Osteoblast (primary cell): ENCODE results near the gene GAREM1. TPM values are rescaled to one million over a fixed set of nuclear protein-coding genes. Genes with fewer than 3 reads are reported as not detected.

Experiments
- DNase-seq: peaks from one replicate; pipeline ENCODE4 v3.0.0; 2011; ENCODE audit warnings: low spot score, mixed read lengths; ENCODE audit not compliant: insufficient read length; ENCODE audit errors: missing footprints
- H2AFZ ChIP-seq: 2 replicates; pipeline ENCODE4 v1.6.0; 2011; ENCODE audit warnings: mild to moderate bottlenecking, low read length
- H3K27ac ChIP-seq: 2 replicates; pipeline ENCODE4 v1.5.1; 2011; ENCODE audit warnings: mild to moderate bottlenecking, low read depth, low read length, moderate library complexity
- H3K27me3 ChIP-seq: 2 replicates; pipeline ENCODE4 v1.6.0; 2012; ENCODE audit warnings: mild to moderate bottlenecking, control low read depth, inconsistent platforms, low read length, moderate library complexity; ENCODE audit not compliant: insufficient read depth
- H3K36me3 ChIP-seq: 2 replicates; pipeline ENCODE4 v1.5.1; 2011; ENCODE audit warnings: mild to moderate bottlenecking, low read length, control low read depth, moderate library complexity; ENCODE audit not compliant: insufficient read depth
- H3K4me1 ChIP-seq: 2 replicates; pipeline ENCODE4 v1.5.1; 2011; ENCODE audit warnings: mild to moderate bottlenecking, low read length, control low read depth, moderate library complexity; ENCODE audit not compliant: insufficient read depth
- H3K4me2 ChIP-seq: 2 replicates; pipeline ENCODE4 v1.6.0; 2011; ENCODE audit warnings: mild to moderate bottlenecking, low read length; ENCODE audit not compliant: insufficient read depth
- H3K4me3 ChIP-seq: fragments of 200-600 bp; sonication (generic); 3 replicates; pipeline ENCODE4 v1.5.1; 2012; ENCODE audit warnings: mild to moderate bottlenecking, low read length, inconsistent platforms; ENCODE audit not compliant: insufficient read depth
- H3K79me2 ChIP-seq: 2 replicates; pipeline ENCODE4 v1.6.0; 2012; ENCODE audit warnings: mild to moderate bottlenecking, low read length, control low read depth, inconsistent platforms; ENCODE audit not compliant: insufficient read depth
- H3K9me3 ChIP-seq: 2 replicates; pipeline ENCODE4 v1.5.1; 2011; ENCODE audit warnings: low read depth, low read length, control low read depth
- H4K20me1 ChIP-seq: 2 replicates; pipeline ENCODE4 v1.6.0; 2012; ENCODE audit warnings: mild to moderate bottlenecking, low read length, control low read depth; ENCODE audit not compliant: insufficient read depth
- total RNA-seq: library from RNA; depleted of rRNA; stranded (reverse); fragments of >200 nt; gene quantifications from 2 replicates; pipeline ENCODE4 v1.2.3, GENCODE V29; 2012
- TF ChIP-seq, protein P1 (sequence below): IDR thresholded peaks from 2 replicates; pipeline ENCODE4 v1.5.1; 2011; ENCODE audit warnings: mild to moderate bottlenecking, low read depth, low read length, moderate library complexity; ENCODE audit errors: extremely low read depth

Gene GAREM1
- total RNA-seq, 1 donor, result 3.6 TPM

DNA sequence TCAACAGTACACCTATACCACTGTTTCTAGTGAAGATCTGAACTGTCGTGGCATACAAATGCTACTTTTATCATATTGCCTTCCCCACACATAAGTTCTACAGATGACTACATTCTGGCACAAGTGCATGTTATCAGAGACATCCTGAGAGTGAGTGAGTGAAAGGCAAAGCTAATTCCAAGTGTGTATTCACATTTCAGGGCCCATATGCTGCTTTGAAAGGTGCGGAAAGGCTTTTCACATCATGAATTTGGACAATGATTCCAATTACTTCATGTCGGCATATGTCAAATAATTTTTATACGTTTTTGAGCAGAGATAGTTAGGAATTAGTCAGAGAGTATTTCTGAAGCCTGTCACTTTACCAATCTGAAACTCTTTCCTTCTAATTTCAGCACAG is 101.7 kb downstream of the GAREM1 start:
- Histone ChIP-seq H2AFZ (no peak overlapping the region), H4K20me1 (no peaks in the 10 kb centered on the region), H3K27me3 (no peaks in the 10 kb centered on the region), H3K79me2 (no peaks in the 10 kb centered on the region), H3K4me2 (no peak overlapping the region), H3K27ac (no peak overlapping the region), H3K4me3 (no peak overlapping the region), H3K36me3 (no peaks in the 10 kb centered on the region), H3K4me1 (no peaks in the 10 kb centered on the region), H3K9me3 (no peaks in the 10 kb centered on the region)
- no peak for DNase-seq
- TF ChIP-seq, protein P1, sequence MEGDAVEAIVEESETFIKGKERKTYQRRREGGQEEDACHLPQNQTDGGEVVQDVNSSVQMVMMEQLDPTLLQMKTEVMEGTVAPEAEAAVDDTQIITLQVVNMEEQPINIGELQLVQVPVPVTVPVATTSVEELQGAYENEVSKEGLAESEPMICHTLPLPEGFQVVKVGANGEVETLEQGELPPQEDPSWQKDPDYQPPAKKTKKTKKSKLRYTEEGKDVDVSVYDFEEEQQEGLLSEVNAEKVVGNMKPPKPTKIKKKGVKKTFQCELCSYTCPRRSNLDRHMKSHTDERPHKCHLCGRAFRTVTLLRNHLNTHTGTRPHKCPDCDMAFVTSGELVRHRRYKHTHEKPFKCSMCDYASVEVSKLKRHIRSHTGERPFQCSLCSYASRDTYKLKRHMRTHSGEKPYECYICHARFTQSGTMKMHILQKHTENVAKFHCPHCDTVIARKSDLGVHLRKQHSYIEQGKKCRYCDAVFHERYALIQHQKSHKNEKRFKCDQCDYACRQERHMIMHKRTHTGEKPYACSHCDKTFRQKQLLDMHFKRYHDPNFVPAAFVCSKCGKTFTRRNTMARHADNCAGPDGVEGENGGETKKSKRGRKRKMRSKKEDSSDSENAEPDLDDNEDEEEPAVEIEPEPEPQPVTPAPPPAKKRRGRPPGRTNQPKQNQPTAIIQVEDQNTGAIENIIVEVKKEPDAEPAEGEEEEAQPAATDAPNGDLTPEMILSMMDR, result no peak

DNA sequence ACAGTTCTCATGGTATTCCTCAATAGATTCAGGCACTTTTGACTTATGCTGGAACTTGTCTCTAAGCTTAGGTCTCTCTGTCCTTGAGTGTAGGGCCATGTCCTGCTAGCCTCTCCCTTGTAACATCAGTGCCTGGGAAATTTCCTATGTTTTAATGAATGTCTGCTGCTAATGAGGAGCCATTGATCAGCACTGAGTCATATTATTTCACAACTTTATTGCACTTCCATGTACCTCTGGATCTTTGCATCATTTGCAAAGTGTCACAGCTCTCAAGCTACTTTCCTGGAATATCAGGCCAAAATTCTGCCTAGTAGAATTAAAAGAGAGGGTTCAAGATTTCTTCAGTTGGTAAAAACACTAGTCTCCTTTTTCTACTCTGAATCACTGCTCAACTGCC is 102.5 kb downstream of the GAREM1 start:
- Histone ChIP-seq H4K20me1 (no peaks in the 10 kb centered on the region), H3K9me3 (no peaks in the 10 kb centered on the region), H3K4me2 (no peak overlapping the region), H2AFZ (no peak overlapping the region), H3K4me3 (no peak overlapping the region), H3K4me1 (no peaks in the 10 kb centered on the region), H3K27ac (no peak overlapping the region), H3K79me2 (no peaks in the 10 kb centered on the region), H3K27me3 (no peaks in the 10 kb centered on the region), H3K36me3 (no peaks in the 10 kb centered on the region)
- no peak for DNase-seq
- TF ChIP-seq, protein P1, result no peak

DNA sequence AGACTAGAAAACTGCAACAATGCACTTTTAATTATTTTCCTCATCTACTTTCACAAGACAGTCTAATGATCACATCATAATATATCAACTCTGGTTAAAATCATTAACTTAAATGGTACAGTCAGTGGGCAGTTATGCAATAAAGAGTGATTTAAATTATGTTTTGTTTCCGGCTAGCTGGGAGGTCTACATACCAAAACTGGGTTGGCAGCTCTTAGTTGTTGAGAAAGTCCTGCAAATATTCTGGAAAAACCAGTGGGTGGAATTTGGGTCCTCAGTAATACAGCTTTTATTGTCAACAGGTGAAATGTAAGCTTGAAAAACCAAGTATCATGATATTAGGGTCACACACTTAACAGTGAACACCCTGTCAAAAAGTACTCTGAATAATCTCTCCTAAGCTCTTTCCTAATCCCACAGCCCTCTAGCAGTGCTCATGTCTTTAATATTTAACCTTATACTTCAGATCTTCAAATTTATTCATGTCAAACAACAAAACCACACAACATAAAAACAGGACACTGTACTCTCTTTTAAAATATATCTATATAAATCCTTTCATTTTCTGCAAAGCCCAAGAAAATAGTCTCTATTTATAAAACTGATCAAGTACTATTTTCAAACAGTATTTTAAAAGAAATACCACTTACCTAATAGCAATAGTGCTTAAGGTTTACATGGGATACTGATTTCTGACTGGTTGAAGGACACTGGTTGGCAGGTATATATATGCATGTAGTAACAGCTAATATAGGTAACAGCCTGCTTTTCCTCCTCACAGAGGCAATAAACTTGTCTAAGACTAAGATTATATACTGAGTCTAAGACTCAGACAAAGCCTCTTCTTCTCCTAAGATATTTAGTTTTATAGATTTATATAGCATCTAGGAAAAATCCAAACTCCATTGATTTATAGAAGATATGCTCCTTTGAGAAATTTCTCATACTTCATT is 103.8 kb downstream of the GAREM1 start:
- H3K4me3 ChIP-seq, result no peak overlapping the region
- no peaks in the 10 kb centered on the region for H3K9me3 ChIP-seq
- no peaks in the 10 kb centered on the region for H3K4me1 ChIP-seq
- no peaks in the 10 kb centered on the region for H3K36me3 ChIP-seq
- H3K27me3 ChIP-seq, result no peaks in the 10 kb centered on the region
- DNase-seq, result no peak
- H3K4me2 ChIP-seq, result no peak overlapping the region
- no peak overlapping the region for H2AFZ ChIP-seq
- no peaks in the 10 kb centered on the region for H3K79me2 ChIP-seq
- no peak overlapping the region for H3K27ac ChIP-seq
- H4K20me1 ChIP-seq, result no peaks in the 10 kb centered on the region
- TF ChIP-seq, protein P1, result no peak

DNA sequence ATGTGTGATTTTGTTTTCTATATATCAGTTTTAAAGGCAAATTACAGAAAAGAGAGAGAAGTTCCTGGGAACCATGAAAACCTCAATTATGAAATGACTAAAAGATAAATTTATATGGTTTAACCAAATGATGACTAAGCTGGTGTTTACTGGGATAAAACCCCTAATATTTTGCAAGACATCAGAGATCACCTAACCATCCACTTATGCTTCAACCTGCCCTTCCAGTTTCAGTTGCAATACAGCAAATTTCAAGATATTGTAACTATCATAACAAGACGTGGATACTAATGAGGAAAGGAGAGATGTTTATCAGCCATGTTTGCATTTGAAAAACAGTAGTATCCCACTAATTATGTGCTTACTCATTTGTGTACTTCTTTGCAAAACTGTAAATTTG is 108.2 kb downstream of the GAREM1 start:
- Histone ChIP-seq H3K79me2 (no peaks in the 10 kb centered on the region), H3K27ac (no peak overlapping the region), H3K4me3 (no peak overlapping the region), H3K9me3 (no peaks in the 10 kb centered on the region), H3K27me3 (no peaks in the 10 kb centered on the region), H2AFZ (no peak overlapping the region), H3K4me2 (no peak overlapping the region), H4K20me1 (no peaks in the 10 kb centered on the region), H3K4me1 (no peaks in the 10 kb centered on the region), H3K36me3 (no peaks in the 10 kb centered on the region)
- TF ChIP-seq, protein P1, result no peak
- no peak for DNase-seq
